Panc1 (cell line): ENCODE measurements around the gene ADAMTS7. TPM values are rescaled to one million over a fixed set of nuclear protein-coding genes. Genes with fewer than 3 reads are reported as not detected.

Experiments
- ATAC-seq: fragments of 200-7000 bp; cut with Tn5 transposase; 2 replicates; pipeline ENCODE4 v1.9.1; 2020; ENCODE audit warnings: mild to moderate bottlenecking, moderate library complexity
- BruUV-seq: library from RNA; stranded (reverse); fragments of 400-500 nt; replicated peaks from 2 replicates; lab custom pipeline; 2021; lab: Mats Ljungman, UMichigan
- CTCF ChIA-PET: fragments of 300-600 bp; sonication (Branson Sonifier 250); formaldehyde crosslinking; loops from one replicate; lab custom pipeline; 2022; ENCODE audit warnings: antibody characterized with exemption; lab: Charles Lee
- POLR2A ChIA-PET: fragments of 300-600 bp; sonication (Branson Sonifier 250); formaldehyde crosslinking; loops from one replicate; lab custom pipeline; 2022; ENCODE audit warnings: antibody characterized with exemption; lab: Charles Lee
- DNase-seq: peaks from one replicate; pipeline ENCODE4 v3.0.0-alpha.2; 2010; ENCODE audit warnings: low read depth, low spot score
- H3K27ac ChIP-seq: 2 replicates; pipeline ENCODE4 v1.5.1; 2011; ENCODE audit warnings: mild to moderate bottlenecking, low read length, inconsistent platforms
- H3K27me3 ChIP-seq: fragments of 200-500 bp; sonication (Bioruptor generic); 2 replicates; pipeline ENCODE4 v1.6.0; 2014; ENCODE audit warnings: low read length, inconsistent platforms; ENCODE audit not compliant: control insufficient read depth, insufficient read depth
- H3K36me3 ChIP-seq: fragments of 200-500 bp; sonication (Bioruptor generic); 2 replicates; pipeline ENCODE4 v1.5.1; 2014; ENCODE audit warnings: inconsistent platforms, mild to moderate bottlenecking, low read length, moderate library complexity; ENCODE audit not compliant: control insufficient read depth, insufficient read depth
- H3K4me1 ChIP-seq: 2 replicates; pipeline ENCODE4 v1.5.1; 2011; ENCODE audit warnings: inconsistent platforms, mild to moderate bottlenecking, low read length, moderate library complexity; ENCODE audit not compliant: control insufficient read depth, insufficient read depth
- H3K4me3 ChIP-seq, 2 experiments: 2 replicates each; pipeline ENCODE4 v1.5.1; 2011 to 2012; ENCODE audit warnings: low read depth in 2 of 2, low read length in 2 of 2, mild to moderate bottlenecking in 2 of 2, inconsistent platforms in 1 of 2, moderate library complexity in 1 of 2
- H3K9me3 ChIP-seq: fragments of 200-500 bp; sonication (Bioruptor generic); 2 replicates; pipeline ENCODE4 v1.5.1; 2014; ENCODE audit warnings: low read depth, mild to moderate bottlenecking, inconsistent platforms, low read length, moderate library complexity; ENCODE audit not compliant: control insufficient read depth, insufficient read depth
- CTCF ChIP-seq: fragments of 450-650 bp; IDR thresholded peaks from 2 replicates; pipeline ENCODE4 v1.5.1; 2017; ENCODE audit warnings: mild to moderate bottlenecking
- POLR2AphosphoS5 ChIP-seq: IDR thresholded peaks from 2 replicates; pipeline ENCODE4 v1.6.1; 2012; ENCODE audit warnings: mild to moderate bottlenecking, low read depth, low read length, moderate library complexity
- REST ChIP-seq, 2 experiments: IDR thresholded peaks; 2 replicates each; pipeline ENCODE4 v1.6.1; 2011 to 2012; ENCODE audit warnings: low read depth in 2 of 2, control low read depth in 1 of 2, low read length in 1 of 2, mild to moderate bottlenecking in 1 of 2, moderate library complexity in 1 of 2; ENCODE audit not compliant: insufficient read depth in 1 of 2
- SIN3A ChIP-seq: IDR thresholded peaks from 2 replicates; pipeline ENCODE4 v1.6.1; 2012; ENCODE audit warnings: low read depth, mild to moderate bottlenecking, low read length, moderate library complexity, borderline replicate concordance; ENCODE audit not compliant: insufficient read depth
- TCF7L2 ChIP-seq: IDR thresholded peaks from 2 replicates; pipeline ENCODE4 v1.6.1; 2011; ENCODE audit warnings: mild to moderate bottlenecking, low read depth, low read length, inconsistent platforms
- in situ Hi-C: cut with HindIII; loops from 2 replicates; pipeline ENCODE4 v1.10.0; 2016; ENCODE audit warnings: low sequenced_read_pairs, low pct_unique_long_range_greater_than_20kb
- intact Hi-C: fragments of 100-400 bp; cut with micrococcal nuclease; formaldehyde crosslinking; loops from one replicate; pipeline ENCODE4 v1.10.0; 2022; ENCODE audit not compliant: unreplicated experiment
- total RNA-seq: library from RNA; stranded (reverse); gene quantifications from one replicate; pipeline ENCODE4 v1.2.1, GENCODE V29; 2021; ENCODE audit not compliant: unreplicated experiment

The ADAMTS7 gene
- total RNA-seq, 1 experiment from 2014 or later = 1.0 TPM

GRCh38 chr15:78859971-78860719 lies 48.9 kb upstream of the ADAMTS7 start:
- intact Hi-C loops (no loop called here), in situ Hi-C loops (no loop called here)
- POLR2A ChIA-PET = no interaction called here
- Histone ChIP-seq H3K4me3 (peak overlapping the region; percentile 59 to 60), H3K9me3 (no peaks in the 10 kb centered on the region), H3K27ac (peak overlapping the region; percentile 69), H3K27me3 (no peaks in the 10 kb centered on the region), H3K36me3 (no peaks in the 10 kb centered on the region), H3K4me1 (no peaks in the 10 kb centered on the region)
- peak; percentile 68 for DNase-seq
- TF ChIP-seq SIN3A (no peak), CTCF (no peak), TCF7L2 (peak; percentile 29; the same call in 1 of the 2 replicates), REST (IDR thresholded peaks at IDR 0.05; ENCODE audit: insufficient read depth in 1 of 2, low read depth in 2 of 2, low read length in 1 of 2) (no peak), POLR2AphosphoS5 (no peak; the same call in 1 of the 2 replicates)
- ATAC-seq = peak; percentile 93
- CTCF ChIA-PET = interaction anchor here (0.7 to 1.0 kb wide), 3 partner anchors 13 to 97 kb away, joined by 3 to 4 read pairs (median 4); no protein-coding TSS in a partner anchor
- no TSS peak for BruUV-seq

- Histone ChIP-seq H3K9me3 (no peaks in the 10 kb centered on the region), H3K36me3 (no peaks in the 10 kb centered on the region), H3K4me3 (no peak overlapping the region), H3K27ac (no peak overlapping the region), H3K4me1 (no peaks in the 10 kb centered on the region), H3K27me3 (no peaks in the 10 kb centered on the region)
- intact Hi-C loops = no loop called here
- in situ Hi-C loops = no loop called here
- POLR2A ChIA-PET = interaction anchor here (0.7 kb wide), 1 partner anchor 18 kb away, joined by 4 read pairs; no protein-coding TSS in a partner anchor
- ATAC-seq = no peak
- CTCF ChIA-PET = interaction anchor here (0.7 kb wide), 1 partner anchor 44 kb away, joined by 5 read pairs; no protein-coding TSS in a partner anchor
- no peak for TF ChIP-seq SIN3A
- TF ChIP-seq REST (IDR thresholded peaks at IDR 0.05; ENCODE audit: insufficient read depth in 1 of 2, low read depth in 2 of 2, low read length in 1 of 2) = no peak
- TF ChIP-seq CTCF = no peak
- TF ChIP-seq POLR2AphosphoS5 = no peak
- no peak for TF ChIP-seq TCF7L2
- BruUV-seq = no TSS peak
- no peak for DNase-seq
These were observed 44.5 kb upstream of the ADAMTS7 start for GRCh38 chr15:78855746-78856145.
